ENCODE measurements around the gene B4GALT5. TPM values are rescaled to one million over a fixed set of nuclear protein-coding genes. Genes with fewer than 3 reads are reported as not detected.
"Not testable (repeated sequence)": the region's sequence is repeated elsewhere in the genome, so short reads cannot be mapped to it uniquely, and the experiment has no call there.

The B4GALT5 gene
- total RNA-seq, 1 experiment from 2014 or later: 92.5 TPM

GRCh38 chr20:49612127-49612738 is 101.4 kb downstream of the B4GALT5 start:
- Histone ChIP-seq H3K9me3 (ENCODE audit: control insufficient read depth in 1 of 2, insufficient read depth in 1 of 2, low read depth in 1 of 2, low read length in 2 of 2) (no peaks in the 10 kb centered on the region), H4K20me1 (ENCODE audit: insufficient read depth) (no peaks in the 10 kb centered on the region), H3K27me3 (ENCODE audit: insufficient read depth, low read length) (no peaks in the 10 kb centered on the region), H3K27ac (ENCODE audit: low read depth, low read length) (no peak overlapping the region), H3K4me3 (replicated peaks in 1 of 2; ENCODE audit: low read depth in 1 of 2, low read length in 2 of 2) (no peak overlapping the region), H3K4me1 (ENCODE audit: control insufficient read depth in 1 of 2, insufficient read depth in 2 of 2, low read length in 2 of 2) (peaks cover 6 to 28% of the 10 kb centered on the region in 2 experiments; a peak in 3 of 4 replicates), H2AFZ (ENCODE audit: low read depth, low read length, poor library complexity, severe bottlenecking) (no peak overlapping the region), H3K9me2 (ENCODE audit: insufficient read depth) (no peaks in the 10 kb centered on the region), H3K9ac (ENCODE audit: low read length) (no peak overlapping the region), H3K36me3 (ENCODE audit: control insufficient read depth in 1 of 2, insufficient read depth in 2 of 2, low read length in 2 of 2) (no peaks in the 10 kb centered on the region), H3K4me2 (ENCODE audit: low read length) (no peak overlapping the region), H3K79me2 (ENCODE audit: insufficient read depth, low read length) (no peaks in the 10 kb centered on the region)
- BruUV-seq (replicated peaks): no TSS peak
- CTCF ChIA-PET: interaction anchor here (1.2 to 1.3 kb wide), 3 partner anchors 9 to 276 kb away, joined by 3 to 7 read pairs (median 6); no protein-coding TSS in a partner anchor
- RAD21 ChIA-PET (ENCODE audit: low non-redundant PET in 1 of 2, low total read pairs in 2 of 2, uncharacterized antibody in 2 of 2, unreplicated experiment in 2 of 2): interaction anchor here in 1 of 2 experiments (0.6 to 1.8 kb wide), 2 partner anchors 190 to 276 kb away, joined by 3 read pairs; no protein-coding TSS in a partner anchor
- intact Hi-C loops (cut with micrococcal nuclease): loop anchor here (5.0 kb wide), 1 partner anchor 100 kb away; the partner anchor contains the start of gene B4GALT5
- no peak for TF ChIP-seq RAD21 (IDR thresholded peaks at IDR 0.05; ENCODE audit: low read depth)
- no peak for TF ChIP-seq EGR1 (IDR thresholded peaks at IDR 0.05; ENCODE audit: low read depth)
- TF ChIP-seq EZH2phosphoT487 (IDR thresholded peaks at IDR 0.05; ENCODE audit: borderline replicate concordance): no peak
- no peak for TF ChIP-seq JUND (IDR thresholded peaks at IDR 0.05)
- TF ChIP-seq ZBTB33 (IDR thresholded peaks at IDR 0.05; ENCODE audit: extremely low read depth, insufficient replicate concordance, low read length): no peak
- TF ChIP-seq POLR2AphosphoS5 (IDR thresholded peaks at IDR 0.05; ENCODE audit: low read depth, low read length): no peak
- no peak for TF ChIP-seq ZNF274 (IDR thresholded peaks at IDR 0.05; ENCODE audit: low read depth, low read length)
- no peak for TF ChIP-seq POLR2A (IDR thresholded peaks at IDR 0.05; ENCODE audit: borderline replicate concordance, extremely low read depth, insufficient read depth, insufficient read length)
- no peak for TF ChIP-seq TCF7L2 (IDR thresholded peaks at IDR 0.05; ENCODE audit: borderline replicate concordance, extremely low read depth, insufficient read depth, insufficient read length)
- TF ChIP-seq SIN3A (IDR thresholded peaks at IDR 0.05; ENCODE audit: low read depth): no peak
- no peak for TF ChIP-seq ATF3 (IDR thresholded peaks at IDR 0.05)
- DNase-seq (ENCODE audit: low read depth, low spot score) (no peak), ATAC-seq (no peak)
- POLR2A ChIA-PET: no interaction called here

DNA sequence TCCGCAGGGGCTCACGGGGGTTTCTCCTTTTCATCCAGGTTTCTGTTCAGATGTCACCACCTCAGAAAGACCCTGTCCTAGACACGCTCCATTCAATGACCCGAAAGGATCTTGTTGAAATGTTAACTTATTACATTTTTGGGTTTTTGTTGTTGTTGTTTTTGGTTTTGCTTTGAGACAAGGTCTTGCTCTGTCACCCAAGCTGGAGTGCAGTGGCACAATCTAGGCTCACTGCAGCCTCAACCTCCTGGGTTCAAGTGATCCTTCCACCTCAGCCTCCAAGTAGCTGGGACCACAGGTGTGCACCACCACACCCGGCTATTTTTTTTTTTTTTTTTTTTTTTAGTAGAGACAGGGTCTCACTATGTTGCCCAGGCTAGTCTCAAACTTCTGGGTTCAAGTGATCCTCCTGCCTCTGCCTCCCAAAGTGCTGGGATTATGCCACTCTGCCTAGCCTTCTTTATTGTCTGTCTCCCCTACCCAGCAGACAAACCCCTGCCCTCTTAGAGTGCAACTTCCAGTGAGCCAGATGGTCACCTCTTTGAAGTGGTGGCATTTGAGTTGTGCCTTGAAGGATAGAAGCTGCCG is 102.0 kb downstream of the B4GALT5 start:
- H3K27me3 ChIP-seq (ENCODE audit: insufficient read depth, low read length); H4K20me1 ChIP-seq (ENCODE audit: insufficient read depth); DNase-seq (ENCODE audit: low read depth, low spot score); POLR2A ChIA-PET; H2AFZ ChIP-seq (ENCODE audit: low read depth, low read length, poor library complexity, severe bottlenecking); ATAC-seq; BruUV-seq (replicated peaks); H3K9me2 ChIP-seq (ENCODE audit: insufficient read depth); H3K9ac ChIP-seq (ENCODE audit: low read length); H3K79me2 ChIP-seq (ENCODE audit: insufficient read depth, low read length); H3K27ac ChIP-seq (ENCODE audit: low read depth, low read length); H3K36me3 ChIP-seq (ENCODE audit: control insufficient read depth in 1 of 2, insufficient read depth in 2 of 2, low read length in 2 of 2); H3K9me3 ChIP-seq (ENCODE audit: control insufficient read depth in 1 of 2, insufficient read depth in 1 of 2, low read depth in 1 of 2, low read length in 2 of 2): not testable (repeated sequence)
- CTCF ChIA-PET: interaction anchor here (1.2 to 3.8 kb wide), 4 partner anchors 8 to 277 kb away, joined by 3 to 43 read pairs (median 6); no protein-coding TSS in a partner anchor
- intact Hi-C loops (cut with micrococcal nuclease): loop anchor here (1.0 to 5.0 kb wide), 4 partner anchors 101 to 277 kb away; partner anchors contain the start of gene B4GALT5
- peak overlapping the region; percentile 73 for H3K4me2 ChIP-seq (ENCODE audit: low read length)
- RAD21 ChIA-PET (ENCODE audit: low non-redundant PET in 1 of 2, low total read pairs in 2 of 2, uncharacterized antibody in 2 of 2, unreplicated experiment in 2 of 2): interaction anchor here in 1 of 2 experiments (0.6 to 1.8 kb wide), 2 partner anchors 190 to 277 kb away, joined by 3 read pairs; no protein-coding TSS in a partner anchor
- H3K4me1 ChIP-seq (ENCODE audit: control insufficient read depth in 1 of 2, insufficient read depth in 2 of 2, low read length in 2 of 2): peaks cover 6 to 28% of the 10 kb centered on the region in 2 experiments; a peak in 3 of 4 replicates
- peak overlapping the region; percentile 22 to 27; a peak in 3 of 4 replicates for H3K4me3 ChIP-seq (replicated peaks in 1 of 2; ENCODE audit: low read depth in 1 of 2, low read length in 2 of 2)
